Right renal cortex interstitium (tissue), 3 donors: ENCODE data around the gene HPD. TPM values are rescaled to one million over a fixed set of nuclear protein-coding genes. Genes with fewer than 3 reads are reported as not detected.
A peak's percentile ranks its signal among the peaks of the same experiment; 100 is the strongest.
"Not testable (repeated sequence)": the region's sequence is repeated elsewhere in the genome, so short reads cannot be mapped to it uniquely, and the experiment has no call there.

Experiments used
- DNase-seq, 3 donors: peaks; one replicate each; pipeline ENCODE4 v3.0.0-alpha.2; 2013; ENCODE audit warnings: low read depth in 3 of 3, low spot score in 2 of 3
- polyA plus RNA-seq, 3 donors: library from polyadenylated mRNA; unstranded; fragments of 120-200 nt; gene quantifications; one replicate each; pipeline ENCODE4 v1.2.1, GENCODE V29; 2013; ENCODE audit not compliant: insufficient read length in 3 of 3

The HPD gene
- polyA plus RNA-seq, 3 donors, result 1.5 to 4.7 (median 3.9) TPM

DNA sequence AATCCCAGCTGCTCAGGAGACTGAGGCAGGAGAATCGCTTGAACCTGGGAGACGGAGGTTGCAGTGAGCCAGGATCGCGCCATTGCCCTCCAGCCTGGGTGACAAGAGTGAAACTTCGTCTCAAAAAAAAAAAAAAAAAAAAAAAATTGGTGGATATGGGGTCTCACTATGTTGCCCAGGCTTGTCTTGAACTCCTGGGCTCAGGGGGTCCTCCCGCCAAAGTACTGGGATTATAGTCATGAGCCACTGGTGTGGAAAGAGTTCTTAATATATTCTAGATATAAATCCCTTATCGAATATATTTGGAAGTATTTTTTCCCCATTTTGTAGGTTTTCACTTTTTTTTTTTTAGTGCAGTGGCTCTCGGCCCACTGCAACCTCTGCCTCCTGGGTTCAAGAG lies 10.6 kb upstream of the HPD start:
- DNase-seq, result not testable (repeated sequence)

DNA sequence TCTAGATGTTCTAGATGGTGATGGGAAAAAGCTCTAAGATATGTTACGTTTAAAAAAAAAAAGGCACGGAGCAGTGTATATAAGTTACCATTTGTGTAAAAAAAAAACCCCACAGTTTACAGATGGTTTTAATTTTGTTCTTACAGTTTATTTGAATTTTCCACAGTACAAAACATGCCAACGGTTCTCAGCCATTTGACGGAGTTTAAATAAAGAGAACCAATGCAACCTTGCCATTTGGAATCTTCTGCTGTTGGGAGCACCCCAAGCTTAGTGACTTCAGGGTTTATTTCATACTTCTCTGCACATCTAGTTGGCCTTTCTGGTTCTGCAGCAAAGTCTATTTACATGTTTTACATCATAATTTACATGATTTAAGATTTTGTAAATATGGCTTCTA lies 7.7 kb upstream of the HPD start:
- no peak for DNase-seq

DNA sequence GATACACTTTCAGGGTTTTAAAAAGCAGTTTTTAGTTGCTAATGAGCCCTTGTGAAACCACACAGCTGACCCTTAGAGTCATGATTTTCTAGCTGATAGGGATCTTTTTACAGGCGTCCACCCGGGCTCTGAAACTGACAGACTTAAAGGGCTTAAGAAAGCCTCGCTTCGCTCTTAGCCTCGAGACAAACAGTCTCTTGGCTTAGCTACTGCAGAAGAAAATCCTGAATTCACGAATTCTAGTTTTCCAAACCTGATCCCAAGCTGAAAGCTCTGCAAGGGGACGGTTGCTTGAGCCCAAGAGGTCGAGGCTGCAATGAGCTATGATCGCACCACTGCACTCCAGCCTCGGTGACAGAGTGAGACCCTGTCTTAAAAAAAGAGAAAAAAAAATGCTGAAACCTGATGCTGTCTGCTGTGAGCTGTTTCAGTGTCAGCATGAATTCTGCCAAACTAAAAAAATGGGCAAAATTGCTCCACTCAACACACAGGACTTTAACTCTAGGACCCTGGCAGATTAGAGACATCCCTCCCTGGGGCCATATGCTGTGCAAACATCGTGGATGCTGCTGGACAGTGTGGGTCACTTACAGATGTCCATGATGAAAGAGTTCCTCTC lies 3.1 kb upstream of the HPD start:
- peak in 1 of 3 donors; percentile 21 for DNase-seq

DNA sequence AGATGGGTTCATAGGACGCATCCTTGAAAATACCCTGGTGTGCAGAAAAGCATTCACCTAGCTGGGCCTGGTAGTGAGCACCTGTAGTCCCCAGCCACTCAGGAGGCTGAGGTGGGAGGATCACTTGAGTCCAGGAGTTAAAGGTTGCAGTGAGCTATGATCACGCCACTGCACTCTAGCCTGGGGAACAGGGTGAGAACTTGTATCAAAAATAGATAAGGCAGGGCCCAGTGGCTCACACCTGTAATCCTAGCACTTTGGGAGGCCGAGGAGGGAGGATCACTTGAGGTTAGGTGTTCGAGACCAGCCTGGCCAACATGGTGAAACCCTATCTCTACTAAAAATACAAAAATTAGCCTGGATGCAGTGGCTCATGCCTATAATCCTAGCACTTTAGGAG lies 2.0 kb upstream of the HPD start:
- not testable (repeated sequence) for DNase-seq

DNA sequence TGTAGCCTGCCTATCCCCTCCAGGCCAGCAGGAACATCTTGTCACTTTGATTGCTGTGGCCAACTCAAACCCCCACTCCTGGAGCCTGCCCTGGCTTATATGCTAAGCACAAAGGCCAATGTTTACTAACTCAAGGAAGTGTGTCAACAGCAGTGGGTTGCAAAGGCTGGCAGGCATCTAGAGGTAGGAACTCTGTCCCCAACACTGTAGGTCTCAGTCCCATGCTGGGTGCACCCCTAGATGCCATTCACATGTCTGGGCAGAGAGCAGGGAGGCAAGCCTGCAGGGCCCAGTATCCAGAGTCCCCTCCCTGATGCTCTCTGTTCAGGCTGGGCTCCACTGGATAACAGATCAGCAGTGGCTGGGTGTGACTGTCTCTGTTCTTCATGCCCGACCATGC lies 1.6 kb upstream of the HPD start:
- no peak for DNase-seq

DNA sequence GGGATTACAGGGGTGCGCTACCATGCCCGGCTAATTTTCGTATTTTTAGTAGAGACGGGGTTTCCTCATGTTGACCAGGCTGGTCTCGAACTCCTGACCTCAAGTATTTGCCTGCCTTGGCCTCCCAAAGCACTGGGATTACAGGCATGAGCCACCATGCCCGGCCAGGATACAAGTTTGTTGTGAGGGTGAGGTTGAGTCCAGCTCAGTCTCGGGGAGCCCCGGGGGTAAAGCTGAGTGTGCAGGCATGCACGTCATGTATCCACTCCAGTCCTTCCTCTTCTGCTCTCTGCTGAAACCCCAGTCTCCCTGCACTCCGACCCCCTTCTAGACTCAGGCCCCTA lies 369 bp downstream of the HPD start:
- no peak for DNase-seq

DNA sequence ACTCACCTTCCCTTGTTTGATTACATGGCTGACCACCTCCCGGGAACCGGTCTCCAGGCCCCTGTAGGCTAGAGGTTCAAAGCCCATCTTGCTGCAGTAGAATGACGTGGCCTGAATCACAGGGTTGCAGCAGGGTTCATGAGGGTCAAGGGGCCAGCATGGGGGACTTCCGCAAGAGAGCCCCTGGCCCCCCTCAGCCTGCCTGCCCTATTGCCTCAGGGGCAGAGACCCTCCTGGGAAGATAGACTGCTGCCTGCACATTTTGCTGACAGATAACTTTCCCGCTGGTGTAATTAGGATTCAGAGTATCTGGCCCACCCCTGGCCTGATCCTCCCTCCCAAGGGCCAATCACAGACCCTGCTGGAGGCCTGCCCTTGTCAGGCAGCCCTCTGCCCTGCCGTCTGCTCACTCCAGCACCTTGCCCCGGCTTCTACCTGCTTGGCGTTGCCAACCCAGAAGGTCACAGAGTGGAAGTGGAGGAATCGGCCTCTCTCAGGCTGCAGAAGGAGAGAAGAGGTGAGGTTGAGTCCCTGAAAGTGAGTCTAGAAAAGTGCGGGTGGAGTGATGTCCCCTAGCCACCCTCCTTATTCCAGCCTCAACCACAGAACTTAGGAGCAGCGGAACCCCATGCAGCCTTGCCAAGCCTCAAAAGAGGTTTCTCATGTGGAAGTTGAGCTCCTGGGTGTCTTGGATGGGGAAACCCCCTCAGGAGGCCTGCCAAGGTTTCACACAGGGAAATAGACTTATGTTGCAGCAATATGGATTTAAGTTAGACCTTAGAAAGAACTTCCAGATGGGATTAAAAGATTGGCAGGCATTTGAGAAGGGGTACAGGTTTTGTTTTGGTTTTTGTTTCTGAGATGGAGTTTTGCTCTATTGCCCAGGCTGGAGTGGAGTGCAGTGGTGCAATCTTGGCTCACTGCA lies 1.1 kb downstream of the HPD start:
- DNase-seq, result no peak

DNA sequence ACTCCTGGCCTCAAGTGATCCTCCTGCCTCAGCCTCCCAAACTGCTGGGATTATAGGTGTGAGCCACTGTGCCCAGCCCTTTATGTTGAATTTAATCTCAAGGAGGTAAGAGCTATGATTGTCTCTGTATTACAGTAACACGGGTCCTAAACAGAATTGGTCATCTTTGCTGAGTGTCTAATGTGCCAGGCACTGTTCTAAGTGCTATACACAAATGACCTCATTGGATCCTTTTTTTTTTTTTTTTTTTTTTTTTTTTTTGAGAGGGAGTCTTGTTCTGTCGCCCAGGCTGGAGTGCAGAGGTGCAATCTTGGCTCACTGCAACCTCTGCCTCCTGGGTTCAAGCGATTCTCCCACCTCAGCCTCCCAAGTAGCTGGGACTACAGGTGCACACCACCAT lies 6.3 kb downstream of the HPD start:
- not testable (repeated sequence) for DNase-seq

DNA sequence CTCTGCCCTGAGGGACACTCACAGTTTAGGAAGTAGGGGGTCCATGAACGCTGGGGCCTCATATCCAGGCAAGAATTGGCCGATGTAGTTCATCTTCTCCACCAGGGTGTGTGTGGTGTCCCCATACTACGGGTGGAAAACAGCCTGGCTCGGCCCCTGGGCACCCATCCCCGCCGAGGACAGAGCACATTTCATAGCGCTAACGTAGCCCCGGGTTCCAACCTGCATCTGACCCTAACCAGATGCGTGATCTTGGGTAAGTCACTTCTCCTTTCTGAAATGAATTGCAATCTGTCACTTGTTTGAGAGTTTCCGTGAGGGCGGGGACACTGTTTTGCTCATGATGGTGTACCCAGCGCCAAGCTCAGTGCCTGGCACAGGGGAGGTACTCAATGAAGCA lies 9.0 kb downstream of the HPD start:
- no peak for DNase-seq

DNA sequence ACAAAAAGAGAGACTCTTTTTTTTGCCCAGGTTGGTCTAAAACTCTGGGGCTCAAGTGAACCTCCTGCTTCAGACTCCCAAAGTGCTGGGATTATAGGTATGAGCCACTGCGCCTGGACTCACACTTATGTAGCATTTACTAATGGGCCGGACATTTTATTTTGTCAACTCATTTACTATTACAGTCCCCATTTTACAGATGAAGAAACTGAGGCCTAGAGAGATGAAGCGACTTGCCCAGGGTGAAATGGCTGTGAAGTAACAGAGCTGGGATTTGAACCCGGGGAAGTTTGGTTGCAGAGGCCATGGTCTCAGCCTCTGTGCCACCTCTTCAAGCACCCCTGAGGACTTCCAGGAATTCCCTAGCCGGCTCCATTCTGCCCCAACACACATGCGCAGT lies 9.4 kb downstream of the HPD start:
- no peak for DNase-seq

DNA sequence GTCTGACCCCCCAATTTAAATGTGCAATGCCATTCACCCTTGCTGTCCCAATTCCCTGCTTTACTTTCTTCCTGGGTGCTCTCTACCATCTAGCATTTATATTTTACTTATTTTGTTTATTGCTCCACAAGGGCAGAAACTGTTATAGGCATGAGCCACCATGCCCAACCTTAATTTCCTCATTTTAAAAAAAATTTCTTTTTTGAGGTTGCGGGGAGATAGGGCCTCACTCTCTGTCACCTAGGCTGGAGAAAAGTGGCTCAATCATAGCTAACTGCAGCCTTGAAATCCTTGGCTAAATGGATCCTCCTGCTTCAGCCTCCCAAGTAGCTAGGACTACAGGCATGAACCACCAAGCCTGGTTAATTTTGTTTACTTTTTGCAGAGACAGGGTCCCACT lies 13.0 kb downstream of the HPD start:
- no peak for DNase-seq

DNA sequence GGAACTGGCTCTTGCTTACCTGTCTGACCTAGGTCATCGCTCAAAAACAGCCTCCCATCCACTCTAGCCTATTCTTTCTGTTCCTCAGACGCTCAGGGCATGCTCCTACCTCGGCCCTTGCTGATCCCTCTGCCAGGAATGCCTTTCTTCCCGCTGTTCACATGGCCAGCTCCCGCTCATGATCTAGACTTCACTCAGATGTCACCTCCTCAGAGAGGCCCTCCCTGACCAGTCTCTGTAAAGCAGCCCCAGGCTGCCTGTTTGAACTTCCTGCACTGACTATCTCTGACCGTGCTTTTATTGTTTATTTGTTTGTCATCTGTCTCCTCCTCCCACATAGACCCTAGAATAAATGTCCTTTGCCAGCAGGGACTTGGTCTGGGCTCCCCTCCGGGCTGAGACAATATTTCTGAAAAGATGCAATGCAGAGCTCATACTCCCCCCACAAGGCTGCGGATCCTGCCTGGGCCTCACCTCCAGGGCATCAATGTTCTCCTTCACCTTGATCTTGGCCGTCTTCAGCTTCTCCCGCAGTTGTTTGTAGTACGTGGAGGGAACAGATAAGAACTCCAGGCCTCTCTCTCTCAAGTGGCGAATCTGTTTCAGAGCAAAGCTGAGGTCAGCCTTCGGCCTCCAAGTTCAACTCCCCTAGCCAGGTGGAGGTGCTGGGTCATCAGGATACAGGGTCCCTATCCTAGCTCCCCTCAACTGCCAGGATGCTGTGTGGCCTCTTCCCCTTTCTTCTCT lies 15.2 kb downstream of the HPD start:
- DNase-seq, result no peak

DNA sequence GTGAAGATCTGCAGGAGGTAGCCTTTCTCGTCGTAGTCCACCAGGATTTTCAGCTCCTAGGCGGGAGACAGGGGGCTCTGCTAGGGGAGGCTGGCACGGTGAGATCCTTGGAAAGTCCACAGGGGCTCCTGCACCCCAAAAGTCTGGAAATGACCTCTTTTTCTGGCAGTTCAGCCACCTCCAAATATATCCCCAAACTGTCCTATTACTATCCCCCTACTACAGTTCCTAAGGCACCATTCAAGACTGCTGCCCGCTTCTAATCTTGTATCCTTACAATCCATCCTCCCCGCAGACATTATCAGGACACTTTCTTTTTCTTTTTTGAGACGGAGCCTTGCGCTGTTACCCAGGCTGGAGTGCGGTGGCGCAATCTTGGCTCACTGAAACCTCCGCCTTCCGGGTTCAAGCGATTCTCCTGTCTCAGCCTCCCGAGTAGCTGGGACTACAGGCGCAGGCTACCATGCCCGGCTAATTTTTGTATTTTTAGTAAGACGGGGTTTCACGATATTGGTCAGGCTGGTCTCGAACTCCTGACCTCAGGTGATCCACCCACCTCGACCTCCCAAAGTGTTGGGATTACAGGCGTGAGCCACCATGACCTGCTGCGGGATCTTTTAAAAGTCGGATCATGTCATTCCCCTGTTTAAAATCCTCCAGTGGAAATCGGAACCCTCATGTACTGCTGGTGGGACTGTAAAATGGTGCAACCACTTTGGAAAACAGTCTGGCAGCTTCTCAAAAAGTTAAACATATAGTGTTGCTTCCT lies 18.5 kb downstream of the HPD start:
- DNase-seq, result no peak

DNA sequence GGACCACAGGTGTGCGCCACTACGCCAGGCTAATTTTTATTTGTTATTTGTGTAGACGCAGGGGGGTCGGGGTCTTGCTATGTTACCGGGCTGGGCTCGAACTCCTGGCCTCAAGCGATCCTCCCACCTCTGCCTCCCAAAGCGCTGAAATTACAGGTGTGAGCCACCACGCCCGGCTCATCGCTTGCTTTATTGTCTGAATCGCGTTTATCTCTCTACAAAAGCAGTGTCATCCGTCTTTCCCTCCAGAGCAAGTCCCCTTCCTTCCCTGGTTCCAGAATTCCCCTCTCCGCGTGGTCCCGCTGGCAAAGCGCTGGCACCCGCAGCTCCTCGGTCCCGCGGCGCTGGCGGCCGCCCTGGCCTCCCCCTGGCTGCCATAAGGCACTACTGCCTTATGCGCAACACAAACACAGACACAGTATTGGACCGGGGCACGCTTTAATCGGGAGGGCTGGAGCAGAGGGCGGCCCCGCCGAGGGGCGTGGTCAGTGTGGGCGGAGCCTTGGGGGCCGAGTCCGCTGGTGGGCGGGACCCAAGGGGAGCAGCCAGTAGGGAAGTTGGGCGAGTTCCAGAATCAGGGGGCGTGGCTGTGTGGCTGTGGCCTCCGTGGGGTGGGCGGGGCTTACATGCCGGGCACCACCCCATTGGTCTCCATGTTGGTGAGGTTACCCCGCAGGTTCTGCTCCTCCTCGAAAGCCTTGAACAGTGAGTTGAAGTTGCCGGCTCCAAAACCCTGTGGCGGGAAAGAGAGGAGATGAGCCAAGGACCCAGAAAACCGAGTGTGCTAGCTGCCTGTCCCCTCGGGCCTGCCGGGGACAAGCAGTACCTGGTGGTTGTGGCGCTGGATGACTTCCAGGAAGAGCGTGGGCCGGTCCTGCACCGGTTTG lies 19.3 kb downstream of the HPD start:
- DNase-seq, result peak; percentile 90 to 94 (median 91)

DNA sequence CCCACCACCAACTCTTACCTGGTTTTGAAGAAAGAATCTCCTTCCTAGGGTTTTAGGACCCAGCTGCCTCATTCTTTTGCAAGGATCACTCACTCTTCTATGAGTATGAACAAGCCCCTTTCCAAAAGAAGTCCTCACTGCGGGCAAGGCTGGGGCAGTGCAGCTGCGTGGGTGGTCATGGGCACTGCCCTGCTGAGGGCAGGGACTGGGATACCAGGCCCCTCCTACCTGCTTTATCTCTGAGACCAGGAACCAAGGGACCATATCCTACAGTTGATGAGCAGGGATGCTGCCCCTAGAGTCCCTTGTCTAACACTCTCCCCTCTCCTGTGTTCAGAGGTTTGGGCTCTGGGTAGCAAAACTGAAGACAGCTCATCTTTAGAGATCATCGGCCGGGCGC lies 20.5 kb downstream of the HPD start:
- DNase-seq, result no peak

DNA sequence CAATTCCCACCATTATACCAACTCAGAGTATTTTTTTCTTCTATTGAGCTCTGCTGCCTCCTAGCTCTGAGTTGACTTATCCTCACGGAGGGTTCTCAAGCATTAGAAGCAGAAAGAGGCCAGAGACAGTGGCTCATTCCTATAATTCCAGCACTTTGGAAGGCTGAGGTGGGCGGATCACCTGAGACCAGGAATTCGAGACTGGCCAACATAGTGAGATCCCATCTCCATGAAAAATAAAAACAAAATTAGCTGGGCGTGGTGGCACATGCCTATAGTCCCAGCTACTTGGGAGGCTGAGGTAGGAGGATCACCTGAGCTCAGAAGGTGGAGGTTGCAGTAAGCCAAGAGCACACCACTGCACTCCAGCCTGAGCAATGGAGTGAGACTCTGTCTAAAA lies 21.0 kb downstream of the HPD start:
- DNase-seq, result no peak

DNA sequence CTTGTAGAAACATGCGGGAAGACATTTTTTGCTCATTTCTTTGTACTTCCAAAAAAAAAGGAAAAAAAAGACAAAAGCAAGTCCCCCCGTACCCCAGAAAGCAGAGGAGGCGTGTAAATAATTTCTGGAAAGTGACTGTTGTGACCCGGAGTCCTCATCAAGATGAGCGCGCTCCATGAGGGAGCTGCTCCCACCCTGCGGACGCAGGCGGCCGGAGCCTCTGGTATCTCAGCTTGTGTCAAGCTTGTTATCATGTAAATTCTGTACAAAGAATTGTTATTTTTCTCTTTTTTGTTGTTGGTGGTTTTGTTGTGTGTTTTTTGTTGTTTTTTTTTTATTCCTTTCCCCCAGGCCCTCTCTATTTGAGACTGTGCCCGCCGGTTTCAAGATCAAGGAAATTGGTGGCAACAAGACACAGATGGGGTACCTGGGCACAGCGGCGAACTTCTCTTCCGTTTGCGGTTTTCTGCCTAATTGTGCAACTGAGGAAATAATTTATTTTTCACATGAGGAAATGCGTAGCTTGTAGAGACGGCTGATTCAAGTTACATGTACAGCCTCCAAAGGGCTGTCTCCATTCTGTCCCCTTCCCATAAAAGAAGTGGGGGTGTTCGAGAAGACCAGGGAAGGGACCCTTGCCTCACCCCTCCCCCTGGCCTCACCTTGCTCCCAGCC lies 27.0 kb downstream of the HPD start:
- DNase-seq, result no peak

DNA sequence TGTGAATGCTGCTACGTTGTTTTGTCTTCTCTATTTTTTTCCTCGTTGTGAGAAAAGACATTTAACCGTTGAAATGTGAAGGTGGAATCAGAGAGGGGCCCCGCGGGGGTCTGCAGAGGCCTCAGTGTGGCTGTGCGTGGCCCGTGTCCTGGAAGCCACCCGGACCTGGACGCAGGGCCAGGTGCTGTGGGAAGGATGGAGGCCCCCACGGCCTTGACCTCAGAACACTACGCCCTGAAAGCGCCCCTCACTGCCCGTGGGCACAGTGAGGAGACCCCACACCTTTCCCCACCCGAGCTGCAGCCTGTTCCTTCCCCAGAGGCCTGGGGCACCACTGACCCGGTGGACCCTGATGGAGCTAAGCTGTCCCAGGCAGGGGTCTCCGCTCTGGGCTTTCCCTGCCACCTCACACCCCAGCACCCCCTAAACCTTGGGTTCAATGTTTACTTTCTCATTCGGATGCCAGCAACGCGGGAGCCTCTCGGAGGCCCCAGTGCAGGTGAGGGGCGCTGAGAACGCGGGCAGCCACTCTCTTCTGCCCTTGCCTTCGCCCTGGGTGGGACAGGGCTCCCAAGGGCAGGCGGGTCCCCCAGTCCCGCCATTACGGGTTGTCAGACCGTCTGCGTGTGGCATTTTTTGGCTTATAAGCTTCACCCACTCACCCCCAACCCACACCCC lies 27.9 kb downstream of the HPD start:
- no peak for DNase-seq

DNA sequence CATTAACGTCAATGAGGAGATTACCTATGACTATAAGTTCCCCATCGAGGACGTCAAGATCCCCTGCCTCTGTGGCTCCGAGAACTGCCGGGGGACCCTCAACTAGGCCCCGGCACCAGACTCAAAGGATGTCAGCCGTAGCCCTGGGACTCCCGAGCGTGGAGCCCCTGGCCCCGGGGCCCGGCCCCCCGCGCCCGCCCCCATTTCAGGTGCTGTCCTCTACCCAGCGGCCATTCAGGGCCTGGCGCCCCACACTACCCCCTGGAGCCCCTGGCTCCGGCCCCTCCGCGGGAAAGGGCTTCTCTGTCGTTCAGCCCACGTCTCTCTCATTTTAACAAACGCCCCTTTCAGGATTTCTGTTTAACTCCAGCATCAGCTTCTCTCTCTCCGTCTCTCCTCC lies 28.5 kb downstream of the HPD start:
- no peak for DNase-seq
